ENCODE results near the gene GPRC5C.
"Not testable (repeated sequence)": the region's sequence is repeated elsewhere in the genome, so short reads cannot be mapped to it uniquely, and the experiment has no call there.

Gene GPRC5C

DNA sequence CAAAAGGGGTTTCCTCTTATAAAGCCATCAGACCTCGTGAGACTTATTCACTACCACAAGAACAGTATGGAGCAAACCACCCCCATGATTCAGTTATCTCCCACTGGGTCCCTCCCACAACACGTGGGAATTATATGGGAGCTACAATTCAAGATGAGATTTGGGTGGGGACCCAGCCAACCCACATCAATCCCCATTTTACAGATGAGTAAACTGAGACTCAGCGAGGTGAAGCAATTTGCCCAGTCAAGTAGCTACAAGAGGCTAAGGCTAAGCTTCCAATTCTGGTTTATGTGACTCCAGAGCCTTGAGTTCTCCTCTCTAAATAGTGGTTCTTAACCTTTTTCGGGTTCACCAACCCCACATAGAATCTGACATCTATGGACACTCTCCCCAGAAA, 43.3 kb downstream of the GPRC5C start:
- no peak for DNase-seq

DNA sequence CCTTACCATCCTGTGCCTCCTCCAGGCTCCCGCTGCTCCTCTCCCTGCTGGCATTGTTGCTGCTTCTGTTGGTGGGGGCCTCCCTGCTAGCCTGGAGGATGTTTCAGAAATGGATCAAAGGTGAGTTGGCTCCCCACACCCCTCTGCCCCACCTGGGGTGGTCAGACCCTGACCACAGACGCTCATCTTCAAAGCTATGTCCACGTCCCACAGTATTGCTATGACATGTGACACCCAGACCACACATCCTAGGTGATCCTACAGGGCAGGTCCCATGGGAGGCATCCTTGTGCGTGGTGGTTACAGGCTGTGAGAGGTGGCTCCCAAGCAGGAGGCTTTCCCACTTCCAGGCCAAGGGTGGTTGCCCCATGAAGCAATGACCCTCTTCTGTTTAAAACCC, 45.5 kb downstream of the GPRC5C start:
- no peak for DNase-seq

DNA sequence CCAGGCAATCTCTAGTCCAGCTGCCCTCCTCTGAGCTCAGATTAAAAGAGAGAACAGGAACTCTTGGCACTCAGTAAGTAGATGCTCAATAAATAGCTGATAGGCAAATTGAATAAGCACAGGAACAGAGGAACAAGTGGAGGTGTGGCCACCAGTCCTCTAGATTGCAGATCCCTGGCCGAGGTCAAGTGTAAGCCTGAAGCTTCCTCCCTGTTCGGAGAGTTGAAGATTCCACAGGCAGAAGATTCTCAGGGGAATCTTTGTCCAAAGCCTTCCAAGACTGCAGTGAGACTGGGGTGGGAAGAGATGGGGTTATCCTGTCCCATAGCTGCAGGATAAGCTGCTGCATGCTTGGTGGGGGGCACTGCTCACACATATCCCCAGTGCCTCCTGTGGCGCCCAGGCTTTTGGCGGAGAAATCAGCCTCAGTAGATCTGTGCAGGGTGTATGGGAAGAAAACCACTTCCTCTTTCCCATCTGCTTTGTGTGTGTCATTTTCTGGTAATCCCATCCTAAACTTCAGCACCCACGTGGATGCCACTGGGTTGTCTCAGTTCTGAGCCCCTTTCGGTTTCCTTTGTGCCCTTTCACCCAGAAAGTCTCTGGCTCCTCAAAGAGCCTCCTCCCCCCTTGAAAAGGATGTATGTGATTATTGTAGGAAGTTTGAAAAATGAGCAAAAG, 46.7 kb downstream of the GPRC5C start:
- peak; percentile 61 for DNase-seq

DNA sequence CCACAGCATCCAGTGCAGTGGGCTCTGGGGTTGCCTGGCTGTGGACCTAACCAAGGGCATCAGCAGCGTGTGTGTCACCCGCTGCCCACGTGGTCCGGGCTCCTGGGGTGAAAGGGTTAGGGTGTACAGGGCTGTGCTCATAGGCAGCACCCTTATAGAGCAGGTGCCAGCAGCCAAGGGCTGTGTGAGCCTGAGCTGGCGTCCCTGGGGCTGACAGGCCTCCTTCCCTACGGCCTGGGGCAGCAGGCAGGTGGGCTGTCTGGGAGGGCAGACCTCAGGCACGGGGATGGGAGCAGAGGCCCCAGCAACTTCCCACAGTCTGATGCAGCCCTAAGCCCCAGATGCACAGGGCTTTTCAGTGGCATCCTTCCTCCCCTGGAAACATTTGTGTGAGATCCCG, 48.4 kb downstream of the GPRC5C start:
- DNase-seq: no peak

GRCh38 chr17:74481621-74482020, 49.7 kb downstream of the GPRC5C start:
- DNase-seq: no peak

GRCh38 chr17:74484066-74484465, 52.2 kb downstream of the GPRC5C start:
- DNase-seq: no peak

- no peak for DNase-seq
These were observed 53.3 kb downstream of the GPRC5C start for GRCh38 chr17:74485022-74485743.

DNA sequence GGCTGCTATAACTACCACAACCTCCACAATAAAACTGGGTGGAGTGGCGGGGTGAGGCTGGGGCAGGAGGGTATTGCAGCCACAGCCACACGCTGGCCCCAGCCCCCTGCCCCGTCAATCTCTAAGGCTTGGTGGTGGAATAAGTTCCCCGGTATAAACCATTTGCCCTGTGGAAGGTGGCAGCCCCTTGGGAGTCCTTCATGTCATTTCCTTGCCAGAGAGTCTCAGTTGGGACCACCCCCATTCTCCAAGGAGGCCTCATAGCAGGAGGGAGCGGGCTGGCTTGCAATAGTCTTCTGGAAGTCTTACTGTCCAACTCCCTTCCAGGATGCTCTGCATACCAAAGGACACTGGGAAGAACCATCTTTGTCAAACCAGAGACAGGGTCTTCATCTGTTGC, 54.0 kb downstream of the GPRC5C start:
- DNase-seq: no peak

- DNase-seq: not testable (repeated sequence)
These were observed 56.4 kb downstream of the GPRC5C start for GRCh38 chr17:74488276-74488675.

- DNase-seq: no peak
These were observed 58.8 kb downstream of the GPRC5C start for GRCh38 chr17:74490716-74491115.

GRCh38 chr17:74491626-74492025, 59.7 kb downstream of the GPRC5C start:
- no peak for DNase-seq

- DNase-seq: peak; percentile 79
These were observed 61.5 kb downstream of the GPRC5C start for GRCh38 chr17:74493331-74493833.

Measured in CD4-positive, alpha-beta T cell treated with Interleukin-6 for 4 hours (primary cell).